GM18861 (cell line): ENCODE measurements around the gene CAPZA2.
"Not testable (repeated sequence)": the region's sequence is repeated elsewhere in the genome, so short reads cannot be mapped to it uniquely, and the experiment has no call there.

Experiments
- ATAC-seq: cut with Tn5 transposase; IDR thresholded peaks from one replicate; pipeline ENCODE4 v1.9.1; 2021; ENCODE audit not compliant: unreplicated experiment

CAPZA2 gene

GRCh38 chr7:116912269-116912909 is 50.0 kb downstream of the CAPZA2 start:
- no peak for ATAC-seq

- ATAC-seq = no peak
Observed at GRCh38 chr7:116918704-116919103, 56.3 kb downstream of the CAPZA2 start.

- ATAC-seq = no peak
Observed at GRCh38 chr7:116920359-116920758, 58.0 kb downstream of the CAPZA2 start.

- ATAC-seq = no peak
Observed at GRCh38 chr7:116922545-116922944, 60.2 kb downstream of the CAPZA2 start.

DNA sequence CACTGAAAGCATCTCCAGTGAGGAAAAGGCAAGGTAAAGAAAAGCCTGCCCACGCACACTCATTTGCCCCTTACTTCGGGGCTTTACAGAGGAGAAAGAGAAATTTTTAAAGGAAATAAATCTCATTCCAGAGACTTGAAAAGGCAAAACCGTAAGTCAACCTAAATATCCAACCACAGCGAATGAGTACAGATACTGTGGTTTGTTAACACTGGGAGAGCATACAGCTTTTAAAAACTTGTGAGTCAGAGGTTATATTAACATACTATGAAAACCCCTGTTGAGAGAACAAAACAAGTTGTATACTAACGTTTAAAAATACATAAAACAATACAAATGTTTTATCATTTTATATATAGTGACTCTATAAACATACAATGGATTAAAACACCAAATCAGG is 62.4 kb downstream of the CAPZA2 start:
- no peak for ATAC-seq

GRCh38 chr7:116929021-116929420 is 66.6 kb downstream of the CAPZA2 start:
- no peak for ATAC-seq

DNA sequence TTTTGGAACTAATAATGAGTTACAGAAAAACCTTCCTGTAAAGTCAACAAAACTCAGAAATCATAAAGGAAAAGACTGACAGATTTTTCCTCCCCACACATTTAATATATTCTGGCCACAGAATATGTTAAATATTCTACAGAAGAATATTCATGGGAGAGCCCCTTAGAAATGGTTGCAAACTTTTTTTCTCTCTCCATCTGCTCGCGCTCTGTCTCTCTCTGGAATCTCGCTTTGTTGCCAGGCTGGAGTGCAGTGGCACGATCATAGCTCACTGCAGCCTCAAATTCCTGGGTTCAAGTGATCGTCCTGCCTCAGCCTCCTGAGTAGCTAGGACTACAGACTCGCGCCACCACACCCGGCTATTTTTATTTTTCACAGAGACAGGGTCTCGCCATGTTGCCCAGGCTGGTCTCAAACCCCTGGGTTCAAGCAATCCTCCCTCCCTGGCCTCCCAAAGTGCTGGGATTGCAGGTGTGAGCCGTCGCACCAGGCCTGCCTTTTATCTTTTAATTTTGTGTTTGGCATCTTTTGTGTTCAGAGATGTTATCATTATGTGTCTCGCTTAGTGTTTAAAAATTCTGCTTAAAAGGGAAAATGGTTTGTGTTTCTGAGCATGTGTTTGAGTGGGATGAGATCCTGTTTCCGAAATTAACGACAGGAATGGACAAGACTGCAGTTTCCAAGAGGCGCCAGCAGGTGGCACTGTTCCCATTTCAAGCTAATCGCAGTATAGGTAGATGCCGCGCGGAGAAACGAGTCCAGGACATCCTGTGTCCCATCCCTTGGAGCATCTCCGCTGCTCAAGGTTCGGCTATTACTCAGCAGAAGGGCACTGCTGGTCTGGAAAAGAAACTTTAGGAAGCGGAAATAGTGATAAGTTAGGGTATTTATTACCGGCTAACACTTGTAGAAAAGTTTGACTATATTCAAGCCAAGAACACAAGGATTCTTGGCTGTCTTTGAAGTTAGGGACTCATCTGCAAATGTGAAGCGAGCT is 67.8 kb downstream of the CAPZA2 start:
- ATAC-seq = peak; percentile 77

DNA sequence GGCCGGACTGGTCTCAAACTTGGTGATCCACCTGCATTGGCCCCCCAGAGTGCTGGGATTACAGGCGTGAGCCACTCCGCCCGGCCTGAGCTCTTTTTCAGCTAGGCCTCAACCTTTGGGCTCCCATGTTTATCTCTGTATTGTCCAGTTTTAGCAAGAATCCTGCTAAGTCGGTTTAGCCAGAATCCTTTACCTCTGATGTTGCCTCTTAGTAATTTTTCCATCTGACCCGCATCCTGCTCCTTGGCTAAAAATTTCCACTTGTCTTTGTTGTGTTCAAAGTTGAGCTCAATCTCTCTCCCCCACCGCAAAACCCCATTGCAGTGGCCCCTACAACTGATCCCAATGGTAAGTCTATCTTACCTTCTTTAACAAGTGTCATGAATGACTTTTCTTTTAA is 70.2 kb downstream of the CAPZA2 start:
- no peak for ATAC-seq

GRCh38 chr7:116933465-116933864 is 71.1 kb downstream of the CAPZA2 start:
- ATAC-seq = no peak

DNA sequence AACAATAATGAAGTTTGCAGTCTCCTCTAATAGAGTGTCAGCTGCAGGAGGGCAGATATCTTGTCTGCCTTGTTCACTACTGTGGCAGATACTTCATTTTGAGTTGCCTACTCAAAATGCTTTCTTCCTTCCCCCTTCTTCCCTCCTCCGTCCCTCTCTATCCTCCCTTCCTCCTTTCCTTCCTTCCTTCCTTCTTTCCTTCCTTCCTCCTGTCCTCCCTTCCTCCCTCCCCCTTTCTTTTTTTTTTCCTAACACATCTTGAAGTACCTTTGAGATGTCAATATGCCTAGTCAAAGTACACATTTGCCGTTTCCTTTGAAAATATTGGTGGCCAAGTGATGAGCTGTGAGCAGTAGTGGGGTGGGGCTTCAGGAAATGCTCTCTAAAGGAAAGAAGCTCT is 72.2 kb downstream of the CAPZA2 start:
- no peak for ATAC-seq

DNA sequence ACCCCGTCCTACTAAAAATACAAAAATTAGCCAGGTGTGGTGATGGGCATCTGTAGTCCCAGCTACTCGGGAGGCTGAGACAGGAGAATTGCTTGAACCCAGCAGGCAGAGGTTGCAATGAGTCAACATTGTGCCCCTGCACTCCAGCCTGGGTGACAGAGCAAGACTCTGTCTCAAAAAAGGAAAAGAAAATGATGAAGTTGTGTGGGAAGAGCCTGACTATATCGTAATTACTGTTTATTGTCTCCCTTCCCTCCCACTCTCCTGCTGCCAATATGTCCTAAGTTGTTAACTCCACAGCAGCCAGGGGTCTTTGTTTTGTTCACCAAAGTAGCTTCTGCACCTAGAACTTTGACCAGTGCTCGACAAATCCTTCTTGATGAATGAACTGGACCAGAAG is 74.5 kb downstream of the CAPZA2 start:
- ATAC-seq = not testable (repeated sequence)

DNA sequence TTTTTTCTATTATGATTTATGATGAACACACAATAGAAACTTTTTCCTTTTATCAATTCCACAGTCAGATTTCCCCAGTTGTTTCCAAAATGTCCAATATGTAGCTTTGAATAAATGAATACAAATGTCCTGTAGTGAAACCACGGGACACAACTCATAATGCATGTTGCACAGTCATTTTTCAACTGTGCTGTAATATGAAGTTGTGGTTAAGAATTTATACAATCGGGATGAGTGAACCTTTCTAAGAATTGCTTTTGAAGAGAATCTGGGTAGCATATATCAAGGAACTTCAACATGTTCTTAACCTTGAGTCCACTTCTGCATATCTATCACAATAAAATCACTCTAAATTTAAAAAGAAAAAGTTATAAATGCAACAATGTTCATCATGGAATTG is 76.3 kb downstream of the CAPZA2 start:
- ATAC-seq = no peak

- no peak for ATAC-seq
Observed at GRCh38 chr7:116940689-116941370, 78.4 kb downstream of the CAPZA2 start.

GRCh38 chr7:116942504-116942903 is 80.1 kb downstream of the CAPZA2 start:
- no peak for ATAC-seq

DNA sequence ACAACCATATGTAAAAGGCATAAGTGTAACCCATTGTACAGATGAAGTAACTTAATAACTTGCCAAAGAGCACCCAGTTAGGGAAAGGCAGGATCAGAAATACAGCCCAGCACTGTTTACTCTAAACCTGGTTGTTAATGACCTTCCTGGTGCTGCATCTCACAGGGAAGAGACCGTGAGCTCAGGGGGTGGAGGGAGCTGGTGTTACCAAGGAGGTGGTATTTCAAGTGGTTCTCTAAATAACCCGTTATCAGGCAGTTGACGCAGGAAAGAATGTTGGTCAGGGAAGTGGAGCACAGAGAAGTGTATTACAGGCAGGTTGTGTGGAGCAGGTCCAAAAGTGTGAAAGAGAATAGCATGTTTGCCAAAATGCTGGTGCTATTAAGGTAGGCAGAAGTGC is 86.5 kb downstream of the CAPZA2 start:
- ATAC-seq = no peak

GRCh38 chr7:116949941-116950801 is 87.8 kb downstream of the CAPZA2 start:
- ATAC-seq = no peak

DNA sequence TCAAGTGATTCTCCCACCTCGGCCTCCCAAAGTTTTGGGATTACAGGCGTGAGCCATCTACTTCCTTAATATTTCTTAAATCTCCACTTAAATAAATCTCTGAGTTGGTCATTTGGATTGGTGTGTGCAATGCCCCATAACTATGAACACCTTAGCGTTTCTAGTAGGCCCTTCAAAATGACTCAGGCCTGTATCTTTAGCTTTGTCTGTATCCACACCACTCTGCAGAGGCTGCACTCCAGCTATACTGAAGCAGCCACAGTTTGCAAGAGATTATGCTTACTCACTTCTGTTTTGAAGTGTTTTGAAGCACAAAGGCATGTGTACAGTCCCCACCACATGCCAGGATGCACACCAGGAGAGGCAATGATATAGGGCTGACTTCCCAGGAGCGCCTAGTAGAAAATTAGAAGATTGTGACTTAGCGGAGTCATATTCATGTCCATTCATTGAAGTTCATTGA is 88.5 kb downstream of the CAPZA2 start:
- ATAC-seq = no peak

GRCh38 chr7:116951366-116952292 is 89.2 kb downstream of the CAPZA2 start:
- ATAC-seq = no peak

GRCh38 chr7:116952635-116953371 is 90.4 kb downstream of the CAPZA2 start:
- peak; percentile 7 for ATAC-seq
